Adrenal gland (tissue), 5 donors: Measurements from ENCODE around the gene TOB2.

ENCODE experiments used
- CTCF ChIP-seq, 6 experiments: fragments of 450-650 bp in 4 of 6; fragments of 200-600 bp in 2 of 6; sonication (generic) in 1 of 6; IDR thresholded peaks; 1 replicate in 5 of 6; 2 replicates in 1 of 6; pipeline versions ENCODE4 v1.5.1 to v1.8.0; 2016 to 2021; ENCODE audit warnings: antibody characterized with exemption in 6 of 6, mild to moderate bottlenecking in 2 of 6, moderate library complexity in 1 of 6
- POLR2A ChIP-seq, 2 donors: fragments of 450-650 bp; IDR thresholded peaks; one replicate each; pipeline ENCODE4 v1.6.1; 2017; ENCODE audit warnings: antibody characterized with exemption in 2 of 2, mild to moderate bottlenecking in 2 of 2, moderate library complexity in 1 of 2
- donor health status: DM: no; HTN: no; CAD: no.

- TF ChIP-seq CTCF (IDR thresholded peaks at IDR 0.05) (no peak), POLR2A (IDR thresholded peaks at IDR 0.05) (peak in 1 of 2 donors; percentile 19)
Observed at GRCh38 chr22:41478891-41479521, 32.4 kb upstream of the TOB2 start.
